Measurements from ENCODE around the gene AHCTF1.

Gene AHCTF1

DNA sequence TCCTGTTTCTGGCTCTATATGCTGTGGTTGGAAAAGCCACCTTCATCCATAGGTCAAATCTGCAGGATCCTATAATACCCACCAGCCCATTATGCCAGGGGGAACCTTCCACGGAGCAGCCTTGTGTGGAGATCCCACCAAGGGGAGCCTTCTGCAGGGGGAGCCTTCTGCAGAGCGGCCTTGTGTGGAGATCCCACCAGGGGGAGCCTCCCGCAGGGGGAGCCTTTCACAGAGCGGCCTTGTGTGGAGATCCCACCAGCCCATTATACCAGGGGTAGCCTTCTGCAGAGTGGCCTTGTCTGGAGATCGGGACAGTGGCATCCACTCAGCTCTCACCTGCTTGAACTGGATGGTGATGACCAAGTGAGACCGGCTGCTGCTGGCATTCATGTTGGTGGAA lies 122.3 kb downstream of the AHCTF1 start:
- TF ChIP-seq TAF1 (IDR thresholded peaks at IDR 0.05; ENCODE audit: borderline replicate concordance, insufficient read depth, low read length) = no peak

GRCh38 chr1:246805135-246805716 lies 126.5 kb downstream of the AHCTF1 start:
- no peak for TF ChIP-seq SIN3A (IDR thresholded peaks at IDR 0.05; ENCODE audit: borderline replicate concordance, insufficient read depth, low read length)
- no peak for TF ChIP-seq TAF1 (IDR thresholded peaks at IDR 0.05; ENCODE audit: borderline replicate concordance, insufficient read depth, low read length)

DNA sequence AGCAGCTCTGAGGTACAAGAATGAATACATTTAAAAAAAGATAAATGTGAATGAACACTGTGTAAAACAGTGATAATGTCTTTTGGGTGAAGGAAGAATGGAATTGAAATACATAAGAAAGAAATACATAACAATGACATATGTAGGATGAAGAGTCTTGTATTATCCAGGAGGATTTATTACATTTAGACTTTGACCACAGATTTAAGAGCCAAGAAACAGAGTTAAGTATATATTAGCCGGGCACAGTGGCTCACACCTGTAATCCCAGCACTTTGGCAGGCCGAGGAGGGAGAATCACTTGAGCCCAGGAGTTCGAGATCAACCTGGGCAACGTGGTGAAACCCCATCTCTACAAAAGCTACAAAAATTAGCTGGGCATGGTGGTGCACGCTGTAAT lies 127.9 kb downstream of the AHCTF1 start:
- TF ChIP-seq, protein P1, sequence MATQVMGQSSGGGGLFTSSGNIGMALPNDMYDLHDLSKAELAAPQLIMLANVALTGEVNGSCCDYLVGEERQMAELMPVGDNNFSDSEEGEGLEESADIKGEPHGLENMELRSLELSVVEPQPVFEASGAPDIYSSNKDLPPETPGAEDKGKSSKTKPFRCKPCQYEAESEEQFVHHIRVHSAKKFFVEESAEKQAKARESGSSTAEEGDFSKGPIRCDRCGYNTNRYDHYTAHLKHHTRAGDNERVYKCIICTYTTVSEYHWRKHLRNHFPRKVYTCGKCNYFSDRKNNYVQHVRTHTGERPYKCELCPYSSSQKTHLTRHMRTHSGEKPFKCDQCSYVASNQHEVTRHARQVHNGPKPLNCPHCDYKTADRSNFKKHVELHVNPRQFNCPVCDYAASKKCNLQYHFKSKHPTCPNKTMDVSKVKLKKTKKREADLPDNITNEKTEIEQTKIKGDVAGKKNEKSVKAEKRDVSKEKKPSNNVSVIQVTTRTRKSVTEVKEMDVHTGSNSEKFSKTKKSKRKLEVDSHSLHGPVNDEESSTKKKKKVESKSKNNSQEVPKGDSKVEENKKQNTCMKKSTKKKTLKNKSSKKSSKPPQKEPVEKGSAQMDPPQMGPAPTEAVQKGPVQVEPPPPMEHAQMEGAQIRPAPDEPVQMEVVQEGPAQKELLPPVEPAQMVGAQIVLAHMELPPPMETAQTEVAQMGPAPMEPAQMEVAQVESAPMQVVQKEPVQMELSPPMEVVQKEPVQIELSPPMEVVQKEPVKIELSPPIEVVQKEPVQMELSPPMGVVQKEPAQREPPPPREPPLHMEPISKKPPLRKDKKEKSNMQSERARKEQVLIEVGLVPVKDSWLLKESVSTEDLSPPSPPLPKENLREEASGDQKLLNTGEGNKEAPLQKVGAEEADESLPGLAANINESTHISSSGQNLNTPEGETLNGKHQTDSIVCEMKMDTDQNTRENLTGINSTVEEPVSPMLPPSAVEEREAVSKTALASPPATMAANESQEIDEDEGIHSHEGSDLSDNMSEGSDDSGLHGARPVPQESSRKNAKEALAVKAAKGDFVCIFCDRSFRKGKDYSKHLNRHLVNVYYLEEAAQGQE (IDR thresholded peaks at IDR 0.05; ENCODE audit: insufficient read depth in 1 of 2, low read depth in 2 of 2, low read length in 2 of 2) = no peak
- TF ChIP-seq SIN3A (IDR thresholded peaks at IDR 0.05; ENCODE audit: borderline replicate concordance, insufficient read depth, low read length) (no peak), POLR2AphosphoS5 (IDR thresholded peaks at IDR 0.05; ENCODE audit: low read depth, low read length) (no peak), FOXP2 (optimal IDR thresholded peaks at IDR 0.05; ENCODE audit: borderline replicate concordance, extremely low read depth, extremely low read length, insufficient read depth) (no peak), TAF1 (IDR thresholded peaks at IDR 0.05; ENCODE audit: borderline replicate concordance, insufficient read depth, low read length) (no peak)

GRCh38 chr1:246803373-246803772 lies 128.4 kb downstream of the AHCTF1 start:
- TF ChIP-seq FOXP2 (optimal IDR thresholded peaks at IDR 0.05; ENCODE audit: borderline replicate concordance, extremely low read depth, extremely low read length, insufficient read depth) = no peak
- no peak for TF ChIP-seq TAF1 (IDR thresholded peaks at IDR 0.05; ENCODE audit: borderline replicate concordance, insufficient read depth, low read length)
- TF ChIP-seq, protein P1 (IDR thresholded peaks at IDR 0.05; ENCODE audit: insufficient read depth in 1 of 2, low read depth in 2 of 2, low read length in 2 of 2) = no peak
- no peak for TF ChIP-seq POLR2AphosphoS5 (IDR thresholded peaks at IDR 0.05; ENCODE audit: low read depth, low read length)
- no peak for TF ChIP-seq SIN3A (IDR thresholded peaks at IDR 0.05; ENCODE audit: borderline replicate concordance, insufficient read depth, low read length)

GRCh38 chr1:246801241-246802020 lies 130.3 kb downstream of the AHCTF1 start:
- no peak for TF ChIP-seq FOXP2 (optimal IDR thresholded peaks at IDR 0.05; ENCODE audit: borderline replicate concordance, extremely low read depth, extremely low read length, insufficient read depth)
- TF ChIP-seq POLR2AphosphoS5 (IDR thresholded peaks at IDR 0.05; ENCODE audit: low read depth, low read length) = no peak
- TF ChIP-seq, protein P1 (IDR thresholded peaks at IDR 0.05; ENCODE audit: insufficient read depth in 1 of 2, low read depth in 2 of 2, low read length in 2 of 2) = no peak
- TF ChIP-seq SIN3A (IDR thresholded peaks at IDR 0.05; ENCODE audit: borderline replicate concordance, insufficient read depth, low read length) = no peak

GRCh38 chr1:246800756-246801155 lies 131.0 kb downstream of the AHCTF1 start:
- TF ChIP-seq, protein P1 (IDR thresholded peaks at IDR 0.05; ENCODE audit: insufficient read depth in 1 of 2, low read depth in 2 of 2, low read length in 2 of 2) = no peak
- TF ChIP-seq FOXP2 (optimal IDR thresholded peaks at IDR 0.05; ENCODE audit: borderline replicate concordance, extremely low read depth, extremely low read length, insufficient read depth) (no peak), SIN3A (IDR thresholded peaks at IDR 0.05; ENCODE audit: borderline replicate concordance, insufficient read depth, low read length) (no peak), POLR2AphosphoS5 (IDR thresholded peaks at IDR 0.05; ENCODE audit: low read depth, low read length) (no peak), TAF1 (IDR thresholded peaks at IDR 0.05; ENCODE audit: borderline replicate concordance, insufficient read depth, low read length) (no peak)

All from PFSK-1 (cell line).